SK-N-SH (cell line): ENCODE measurements around the gene RBM19. TPM values are rescaled to one million over a fixed set of nuclear protein-coding genes. Genes with fewer than 3 reads are reported as not detected.

ENCODE experiments used
- CTCF ChIA-PET: fragments of 300-600, 350-600 bp; formaldehyde crosslinking; extraction: SDS; loops from one replicate; lab custom pipeline; 2021; lab: Yijun Ruan, JAX
- POLR2A ChIA-PET: fragments of 350-600 bp; sonication (Branson Sonifier 250); formaldehyde crosslinking; extraction: SDS; loops from one replicate; lab custom pipeline; 2020; ENCODE audit warnings: antibody characterized with exemption, inconsistent platforms; lab: Yijun Ruan, JAX
- DNase-seq: peaks from one replicate; pipeline ENCODE4 v3.0.0; 2012
- H2AFZ ChIP-seq: fragments of 200-600 bp; sonication (generic); 2 replicates; pipeline ENCODE4 v1.8.1; 2016; ENCODE audit warnings: antibody characterized with exemption, mild to moderate bottlenecking, low read depth
- H3F3A ChIP-seq: fragments of 200-600 bp; sonication (generic); replicated peaks from 2 replicates; pipeline ENCODE3; 2016; ENCODE audit warnings: antibody characterized with exemption, mild to moderate bottlenecking; ENCODE audit not compliant: insufficient read depth
- H3K27ac ChIP-seq, 2 experiments: fragments of 200-500 bp in 1 of 2; fragments of 200-600 bp in 1 of 2; sonication (Bioruptor generic) in 1 of 2; sonication (generic), shearing (Covaris generic) in 1 of 2; 2 replicates each; pipeline versions ENCODE4 v1.5.1 to v1.6.1; 2014 to 2016; ENCODE audit warnings: low read depth in 2 of 2, inconsistent platforms in 1 of 2, low read length in 1 of 2, mild to moderate bottlenecking in 1 of 2, mixed read lengths in 1 of 2
- H3K27me3 ChIP-seq: fragments of 200-600 bp; sonication (generic), shearing (Covaris generic); 2 replicates; pipeline ENCODE4 v1.6.1; 2016; ENCODE audit warnings: mixed run types; ENCODE audit not compliant: insufficient read depth
- H3K36me3 ChIP-seq, 2 experiments: fragments of 200-500 bp in 1 of 2; fragments of 200-600 bp in 1 of 2; sonication (Bioruptor generic) in 1 of 2; sonication (generic) in 1 of 2; replicated peaks in 1 of 2; 2 replicates each; pipeline versions ENCODE3 to v1.5.1; 2014 to 2016; ENCODE audit warnings: low read length in 1 of 2, mild to moderate bottlenecking in 1 of 2; ENCODE audit not compliant: insufficient read depth in 2 of 2, control insufficient read depth in 1 of 2
- H3K4me1 ChIP-seq, 2 experiments: fragments of 200-500 bp in 1 of 2; fragments of 200-600 bp in 1 of 2; sonication (Bioruptor generic) in 1 of 2; sonication (generic), shearing (Covaris generic) in 1 of 2; 2 replicates each; pipeline versions ENCODE4 v1.5.1 to v1.6.1; 2014 to 2016; ENCODE audit warnings: low read depth in 1 of 2, low read length in 1 of 2, mixed run types in 1 of 2; ENCODE audit not compliant: insufficient read depth in 2 of 2, control insufficient read depth in 1 of 2
- H3K4me2 ChIP-seq: fragments of 200-600 bp; sonication (generic), shearing (Covaris generic); 2 replicates; pipeline ENCODE4 v1.6.1; 2017; ENCODE audit warnings: mixed run types
- H3K4me3 ChIP-seq, 2 experiments: fragments of 200-500 bp in 1 of 2; fragments of 200-600 bp in 1 of 2; sonication (Bioruptor generic) in 1 of 2; sonication (generic), shearing (Covaris generic) in 1 of 2; 2 replicates each; pipeline versions ENCODE4 v1.5.1 to v1.8.1; 2014 to 2016; ENCODE audit warnings: low read depth in 2 of 2, inconsistent platforms in 1 of 2, low read length in 1 of 2, mild to moderate bottlenecking in 1 of 2, mixed read lengths in 1 of 2, moderate library complexity in 1 of 2
- H3K79me2 ChIP-seq: fragments of 200-600 bp; sonication (generic); 2 replicates; pipeline ENCODE4 v1.8.1; 2017; ENCODE audit warnings: mild to moderate bottlenecking; ENCODE audit not compliant: insufficient read depth
- H3K9ac ChIP-seq: fragments of 200-600 bp; sonication (generic); 2 replicates; pipeline ENCODE4 v1.6.1; 2017; ENCODE audit warnings: mixed run types
- H3K9me2 ChIP-seq: fragments of 200-600 bp; sonication (generic); 2 replicates; pipeline ENCODE4 v1.6.1; 2017; ENCODE audit warnings: mixed run types
- H3K9me3 ChIP-seq: fragments of 200-600 bp; sonication (generic); 2 replicates; pipeline ENCODE4 v1.6.1; 2017; ENCODE audit warnings: mixed run types, mild to moderate bottlenecking, moderate library complexity
- H4K20me1 ChIP-seq: fragments of 200-600 bp; sonication (generic); 2 replicates; pipeline ENCODE4 v1.6.1; 2017; ENCODE audit warnings: mild to moderate bottlenecking, mixed run types; ENCODE audit not compliant: insufficient read depth
- CHD2 ChIP-seq: fragments of 150-350 bp; IDR thresholded peaks from 2 replicates; pipeline ENCODE4 v1.6.1; 2018; ENCODE audit warnings: low read length; ENCODE audit not compliant: partially characterized antibody
- CTCF ChIP-seq: fragments of 200-600 bp; sonication (generic); IDR thresholded peaks from 2 replicates; pipeline ENCODE4 v1.6.1; 2017; ENCODE audit warnings: antibody characterized with exemption, mild to moderate bottlenecking, moderate library complexity
- ELF1 ChIP-seq: IDR thresholded peaks from 2 replicates; pipeline ENCODE4 v1.4.0; 2012
- GATA2 ChIP-seq: sonication (generic); formaldehyde crosslinking; IDR thresholded peaks from 2 replicates; pipeline ENCODE4 v1.5.0; 2020; ENCODE audit warnings: mild to moderate bottlenecking, missing genetic modification reagents
- JUND ChIP-seq: IDR thresholded peaks from 2 replicates; pipeline ENCODE4 v1.4.0; 2012
- MEF2A ChIP-seq: IDR thresholded peaks from 2 replicates; pipeline ENCODE4 v1.4.0; 2012; ENCODE audit warnings: low read depth, borderline replicate concordance
- NFIC ChIP-seq: IDR thresholded peaks from 2 replicates; pipeline ENCODE4 v1.4.0; 2012; ENCODE audit warnings: borderline replicate concordance
- NRF1 ChIP-seq: IDR thresholded peaks from 2 replicates; pipeline ENCODE4 v1.6.1; 2012; ENCODE audit warnings: low read depth, mild to moderate bottlenecking, low read length
- PBX3 ChIP-seq: IDR thresholded peaks from 2 replicates; pipeline ENCODE4; 2012
- RAD21 ChIP-seq: IDR thresholded peaks from 2 replicates; pipeline ENCODE4 v1.6.1; 2012; ENCODE audit warnings: mild to moderate bottlenecking, low read length
- RCOR1 ChIP-seq: fragments of 150-350 bp; IDR thresholded peaks from 2 replicates; pipeline ENCODE4 v1.6.1; 2017; ENCODE audit warnings: antibody characterized with exemption, low read length
- REST ChIP-seq: IDR thresholded peaks from 2 replicates; pipeline ENCODE4 v1.6.1; 2012; ENCODE audit warnings: mild to moderate bottlenecking, low read depth, low read length, moderate library complexity
- RXRA ChIP-seq: IDR thresholded peaks from 2 replicates; pipeline ENCODE4 v1.4.0; 2012; ENCODE audit warnings: low read depth, mild to moderate bottlenecking, borderline replicate concordance
- SIN3A ChIP-seq: IDR thresholded peaks from 2 replicates; pipeline ENCODE4 v1.6.1; 2012; ENCODE audit warnings: low read depth, mild to moderate bottlenecking, low read length, moderate library complexity, borderline replicate concordance
- TAF1 ChIP-seq: IDR thresholded peaks from 2 replicates; pipeline ENCODE4 v1.6.1; 2012; ENCODE audit warnings: low read depth, mild to moderate bottlenecking, low read length, moderate library complexity, borderline replicate concordance
- TCF12 ChIP-seq: IDR thresholded peaks from 2 replicates; pipeline ENCODE4 v1.4.0; 2012
- TEAD4 ChIP-seq: IDR thresholded peaks from 2 replicates; pipeline ENCODE4 v1.4.0; 2012; ENCODE audit warnings: mild to moderate bottlenecking, borderline replicate concordance; ENCODE audit not compliant: insufficient read depth
- USF2 ChIP-seq: fragments of 150-350 bp; IDR thresholded peaks from 2 replicates; pipeline ENCODE4 v1.6.1; 2017; ENCODE audit warnings: antibody characterized with exemption, low read length, low read depth, borderline replicate concordance
- YY1 ChIP-seq: IDR thresholded peaks from 2 replicates; pipeline ENCODE4 v1.4.0; 2012; ENCODE audit warnings: low read depth, mild to moderate bottlenecking
- WGBS: methylation state at CpG from one replicate; pipeline ENCODE4 v1.1.6; 2017; ENCODE audit warnings: low lambda C conversion rate; 5-methylcytosine and 5-hydroxymethylcytosine counted together
- polyA plus RNA-seq, 3 experiments: library from polyadenylated mRNA; depleted of rRNA; stranded (reverse); fragments of >200 nt; gene quantifications; 2 replicates each; pipeline ENCODE4 v1.2.3, GENCODE V29; 2012
- TF ChIP-seq, protein P1 (sequence below): IDR thresholded peaks from 2 replicates; pipeline ENCODE4 v1.4.0; 2012; ENCODE audit warnings: low read depth
- TF ChIP-seq, protein P2 (sequence below): IDR thresholded peaks from 2 replicates; pipeline ENCODE4 v1.4.0; 2012; ENCODE audit warnings: low read depth, borderline replicate concordance

The RBM19 gene
- polyA plus RNA-seq, 1 of the 3 experiments (the other 2 are of a cell fraction): 16.6 TPM

DNA sequence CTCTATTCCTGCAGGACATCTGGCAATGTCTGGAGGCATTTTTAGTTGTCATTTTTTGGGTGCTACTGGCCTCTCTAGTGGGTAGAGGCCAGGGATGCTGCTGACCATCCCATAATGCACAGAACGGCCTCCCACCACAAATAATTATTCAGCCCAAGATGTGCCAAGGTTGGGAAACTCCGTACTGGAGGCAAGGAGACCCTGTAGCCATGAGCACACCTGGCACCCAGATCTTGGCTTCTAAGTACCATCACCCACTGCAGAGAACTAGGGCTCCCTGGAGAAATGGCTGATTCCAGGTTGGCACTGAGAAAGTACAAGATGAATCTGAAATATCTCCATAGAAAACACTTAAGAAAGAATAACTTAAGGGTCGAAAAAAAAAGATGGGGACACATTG is 81.7 kb downstream of the RBM19 start:
- H3K36me3 ChIP-seq: no peaks in the 10 kb centered on the region
- H3K9me2 ChIP-seq: no peaks in the 10 kb centered on the region
- no peak for DNase-seq
- POLR2A ChIA-PET: no interaction called here
- H3K4me1 ChIP-seq: peaks cover 0 to 7% of the 10 kb centered on the region in 2 experiments; a peak in 2 of 4 replicates
- no peak overlapping the region for H3K9ac ChIP-seq
- TF ChIP-seq RXRA: no peak
- no peak for TF ChIP-seq TAF1
- no peak for TF ChIP-seq TCF12
- TF ChIP-seq NRF1: no peak
- no peak for TF ChIP-seq ELF1
- TF ChIP-seq YY1: no peak
- no peak for TF ChIP-seq MEF2A
- TF ChIP-seq CTCF: no peak
- no peak for TF ChIP-seq REST
- no peaks in the 10 kb centered on the region for H3K9me3 ChIP-seq
- H3K4me2 ChIP-seq: no peak overlapping the region
- H3K27me3 ChIP-seq: no peaks in the 10 kb centered on the region
- WGBS: 98% methylated on average over 2 of the region's 3 CpGs
- CTCF ChIA-PET: no interaction called here
- H4K20me1 ChIP-seq: no peaks in the 10 kb centered on the region
- H3K4me3 ChIP-seq: no peak overlapping the region
- no peak overlapping the region for H2AFZ ChIP-seq
- no peaks in the 10 kb centered on the region for H3K79me2 ChIP-seq
- no peak overlapping the region for H3K27ac ChIP-seq
- H3F3A ChIP-seq: no peaks in the 10 kb centered on the region

- 100% methylated on average over 2 of the region's 2 CpGs for WGBS
Measured at GRCh38 chr12:113882690-113883089, 83.4 kb downstream of the RBM19 start.

More at GRCh38 chr12:113882690-113883089, 83.4 kb downstream of the RBM19 start:
- Histone ChIP-seq H3K4me2 (no peak overlapping the region), H3F3A (no peaks in the 10 kb centered on the region), H4K20me1 (no peaks in the 10 kb centered on the region), H3K79me2 (no peaks in the 10 kb centered on the region), H3K9me2 (no peaks in the 10 kb centered on the region), H3K4me1 (no peaks in the 10 kb centered on the region; a peak in 1 of 4 replicates), H2AFZ (no peak overlapping the region), H3K27ac (no peak overlapping the region), H3K9ac (no peak overlapping the region), H3K27me3 (no peaks in the 10 kb centered on the region), H3K36me3 (no peaks in the 10 kb centered on the region), H3K9me3 (no peaks in the 10 kb centered on the region), H3K4me3 (no peak overlapping the region)
- TF ChIP-seq, protein P1, sequence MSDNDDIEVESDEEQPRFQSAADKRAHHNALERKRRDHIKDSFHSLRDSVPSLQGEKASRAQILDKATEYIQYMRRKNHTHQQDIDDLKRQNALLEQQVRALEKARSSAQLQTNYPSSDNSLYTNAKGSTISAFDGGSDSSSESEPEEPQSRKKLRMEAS: no peak
- no peak for TF ChIP-seq JUND
- TF ChIP-seq TEAD4: no peak
- no peak for TF ChIP-seq CHD2
- TF ChIP-seq RCOR1: no peak
- no peak for TF ChIP-seq USF2
- TF ChIP-seq SIN3A: no peak
- TF ChIP-seq NRF1: no peak
- TF ChIP-seq RAD21: no peak
- TF ChIP-seq GATA2 (CRISPR knock-in tag): no peak
- TF ChIP-seq, protein P2, sequence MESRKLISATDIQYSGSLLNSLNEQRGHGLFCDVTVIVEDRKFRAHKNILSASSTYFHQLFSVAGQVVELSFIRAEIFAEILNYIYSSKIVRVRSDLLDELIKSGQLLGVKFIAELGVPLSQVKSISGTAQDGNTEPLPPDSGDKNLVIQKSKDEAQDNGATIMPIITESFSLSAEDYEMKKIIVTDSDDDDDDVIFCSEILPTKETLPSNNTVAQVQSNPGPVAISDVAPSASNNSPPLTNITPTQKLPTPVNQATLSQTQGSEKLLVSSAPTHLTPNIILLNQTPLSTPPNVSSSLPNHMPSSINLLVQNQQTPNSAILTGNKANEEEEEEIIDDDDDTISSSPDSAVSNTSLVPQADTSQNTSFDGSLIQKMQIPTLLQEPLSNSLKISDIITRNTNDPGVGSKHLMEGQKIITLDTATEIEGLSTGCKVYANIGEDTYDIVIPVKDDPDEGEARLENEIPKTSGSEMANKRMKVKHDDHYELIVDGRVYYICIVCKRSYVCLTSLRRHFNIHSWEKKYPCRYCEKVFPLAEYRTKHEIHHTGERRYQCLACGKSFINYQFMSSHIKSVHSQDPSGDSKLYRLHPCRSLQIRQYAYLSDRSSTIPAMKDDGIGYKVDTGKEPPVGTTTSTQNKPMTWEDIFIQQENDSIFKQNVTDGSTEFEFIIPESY: no peak
- no peak for TF ChIP-seq PBX3
- no peak for TF ChIP-seq NFIC
- ChIA-PET CTCF (no interaction called here), POLR2A (no interaction called here)
- DNase-seq: no peak
